HepG2 (cell line): ENCODE measurements around the gene ZNF419. TPM values are rescaled to one million over a fixed set of nuclear protein-coding genes. Genes with fewer than 3 reads are reported as not detected.

Source experiments
- AKNA ChIP-seq: sonication (generic); formaldehyde crosslinking; IDR thresholded peaks from 2 replicates; pipeline ENCODE4 v1.4.0; 2020; ENCODE audit warnings: missing genetic modification reagents, borderline replicate concordance
- EHMT2 ChIP-seq: fragments of 200-600 bp; sonication (generic); IDR thresholded peaks from 2 replicates; pipeline ENCODE4 v1.7.0; 2017; ENCODE audit warnings: antibody characterized with exemption, low read depth, low read length, borderline replicate concordance
- ERF ChIP-seq: IDR thresholded peaks from 2 replicates; pipeline ENCODE4 v1.6.1; 2018; ENCODE audit warnings: missing biosample characterization, missing genetic modification reagents
- FOXJ3 ChIP-seq: sonication (generic); formaldehyde crosslinking; IDR thresholded peaks from 2 replicates; pipeline ENCODE4 v1.4.0; 2020; ENCODE audit warnings: missing genetic modification reagents, mild to moderate bottlenecking, borderline replicate concordance
- FOXK1 ChIP-seq: sonication (generic); formaldehyde crosslinking; IDR thresholded peaks from 2 replicates; pipeline ENCODE4 v1.4.0; 2020; ENCODE audit warnings: low read depth, missing genetic modification reagents, borderline replicate concordance
- GABPB1 ChIP-seq: IDR thresholded peaks from 2 replicates; pipeline ENCODE4 v1.6.1; 2016; ENCODE audit warnings: mild to moderate bottlenecking, missing genetic modification reagents, moderate library complexity, missing compliant biosample characterization
- IRF2 ChIP-seq: IDR thresholded peaks from 2 replicates; pipeline ENCODE4 v1.6.1; 2018; ENCODE audit warnings: missing genetic modification reagents, missing compliant biosample characterization
- MXD1 ChIP-seq: sonication (generic); formaldehyde crosslinking; IDR thresholded peaks from 2 replicates; pipeline ENCODE4 v1.4.0; 2020; ENCODE audit warnings: mild to moderate bottlenecking, missing genetic modification reagents
- NFE2 ChIP-seq: sonication (generic); formaldehyde crosslinking; IDR thresholded peaks from 2 replicates; pipeline ENCODE4 v1.4.0; 2020; ENCODE audit warnings: missing genetic modification reagents
- PAWR ChIP-seq: sonication (generic); formaldehyde crosslinking; IDR thresholded peaks from 2 replicates; pipeline ENCODE4 v1.4.0; 2020; ENCODE audit warnings: missing genetic modification reagents, mild to moderate bottlenecking, borderline replicate concordance
- RBM22 ChIP-seq: fragments of 200-400 bp; formaldehyde crosslinking; optimal IDR thresholded peaks from 2 replicates; pipeline ENCODE3; 2017; ENCODE audit warnings: mild to moderate bottlenecking, low read length, moderate library complexity
- REXO4 ChIP-seq: sonication (generic); formaldehyde crosslinking; IDR thresholded peaks from 2 replicates; pipeline ENCODE4 v1.8.0; 2022; ENCODE audit warnings: missing genetic modification reagents, mild to moderate bottlenecking, borderline replicate concordance
- TEAD3 ChIP-seq: optimal IDR thresholded peaks from 2 replicates; pipeline ENCODE3; 2016; ENCODE audit warnings: borderline replicate concordance
- TSC22D2 ChIP-seq: sonication (generic); formaldehyde crosslinking; IDR thresholded peaks from 2 replicates; pipeline ENCODE4 v1.5.1; 2020; ENCODE audit warnings: missing genetic modification reagents, mild to moderate bottlenecking, borderline replicate concordance
- WIZ ChIP-seq: sonication (generic); formaldehyde crosslinking; IDR thresholded peaks from 2 replicates; pipeline ENCODE4 v1.5.1; 2020; ENCODE audit warnings: mild to moderate bottlenecking, missing genetic modification reagents
- ZFP91 ChIP-seq: sonication (generic); formaldehyde crosslinking; IDR thresholded peaks from 2 replicates; pipeline ENCODE4 v1.9.0; 2022; ENCODE audit warnings: missing genetic modification reagents, mild to moderate bottlenecking, borderline replicate concordance
- ZNF12 ChIP-seq: sonication (generic); formaldehyde crosslinking; IDR thresholded peaks from 2 replicates; pipeline ENCODE4 v1.5.0; 2020; ENCODE audit warnings: missing genetic modification reagents
- ZNF496 ChIP-seq: sonication (generic); formaldehyde crosslinking; IDR thresholded peaks from 2 replicates; pipeline ENCODE4 v1.8.1; 2023; ENCODE audit warnings: mild to moderate bottlenecking, moderate library complexity, missing genetic modification reagents; ENCODE audit not compliant: insufficient replicate concordance
- ZNF562 ChIP-seq: sonication (generic); formaldehyde crosslinking; IDR thresholded peaks from 2 replicates; pipeline ENCODE4 v1.8.0; 2022; ENCODE audit warnings: missing genetic modification reagents, borderline replicate concordance
- ZNF564 ChIP-seq: sonication (generic); formaldehyde crosslinking; IDR thresholded peaks from 2 replicates; pipeline ENCODE4 v1.8.1; 2023; ENCODE audit warnings: mild to moderate bottlenecking, missing genetic modification reagents
- ZNF567 ChIP-seq: sonication (generic); formaldehyde crosslinking; IDR thresholded peaks from 2 replicates; pipeline ENCODE4 v1.8.1; 2023; ENCODE audit warnings: mild to moderate bottlenecking, missing genetic modification reagents, borderline replicate concordance
- ZNF577 ChIP-seq: sonication (generic); formaldehyde crosslinking; IDR thresholded peaks from 2 replicates; pipeline ENCODE4 v1.4.0; 2020; ENCODE audit warnings: mild to moderate bottlenecking, low read depth, missing genetic modification reagents, borderline replicate concordance
- ZNF644 ChIP-seq: IDR thresholded peaks from 2 replicates; pipeline ENCODE4 v1.6.1; 2016; ENCODE audit warnings: low read depth
- polyA plus RNA-seq, 8 experiments: library from polyadenylated mRNA; depleted of rRNA in 3 of 8; stranded (reverse) in 7 of 8; unstranded in 1 of 8; fragments of >200 nt; fragmentation: Illumina TruSeq in 4 of 8; extraction: Trizol in 4 of 8; gene quantifications; 2 replicates each; pipeline versions ENCODE4 v1.2.1 to v1.2.3, GENCODE V29; 2011 to 2016; ENCODE audit warnings: low read depth in 4 of 8, missing spikeins in 1 of 8, mixed read lengths in 1 of 8; ENCODE audit not compliant: insufficient read depth in 1 of 8
- total RNA-seq, 5 experiments: library from RNA; depleted of rRNA; stranded (reverse); fragments of >200 nt; fragmentation: Illumina TruSeq; extraction: Trizol; gene quantifications; 2 replicates each; pipeline ENCODE4 v1.2.3, GENCODE V29; 2016; ENCODE audit warnings: low read depth in 1 of 5

ZNF419 gene
- total and polyA plus RNA-seq, 2 of the 13 experiments (the other 11 are each of a cell fraction or from before 2014, with no cell fraction given): 8.5 to 8.8 TPM

- TF ChIP-seq NFE2 (CRISPR knock-in tag): no peak
- no peak for TF ChIP-seq AKNA (CRISPR knock-in tag)
- TF ChIP-seq TSC22D2 (CRISPR knock-in tag): no peak
- TF ChIP-seq ZNF567 (CRISPR knock-in tag): peak; percentile 19; the same call in 1 of the 2 replicates
- TF ChIP-seq ZNF562: no peak
- TF ChIP-seq GABPB1 (CRISPR knock-in tag): peak; percentile 95
- peak; percentile 47; the same call in 1 of the 2 replicates for TF ChIP-seq IRF2 (CRISPR knock-in tag)
- TF ChIP-seq RBM22: no peak
- 0 out of 2 replicates have a peak, but pooled peaks have one; percentile 10 for TF ChIP-seq ZNF12 (CRISPR knock-in tag)
- no peak for TF ChIP-seq EHMT2
- TF ChIP-seq ZNF644 (CRISPR knock-in tag): 0 out of 2 replicates have a peak, but pooled peaks have one; percentile 7
- peak; percentile 35; the same call in 1 of the 2 replicates for TF ChIP-seq ERF (CRISPR knock-in tag)
- peak; percentile 6 for TF ChIP-seq TEAD3 (CRISPR knock-in tag)
- no peak for TF ChIP-seq ZNF564 (CRISPR knock-in tag)
- no peak for TF ChIP-seq PAWR (CRISPR knock-in tag)
- TF ChIP-seq REXO4 (CRISPR knock-in tag): no peak
- TF ChIP-seq FOXJ3 (CRISPR knock-in tag): no peak
- peak; percentile 74; the same call in 1 of the 2 replicates for TF ChIP-seq FOXK1 (CRISPR knock-in tag)
- TF ChIP-seq ZNF496: no peak
- TF ChIP-seq ZNF577 (CRISPR knock-in tag): no peak
- TF ChIP-seq MXD1 (CRISPR knock-in tag): peak; percentile 67; the same call in 1 of the 2 replicates
- peak; percentile 64; the same call in 1 of the 2 replicates for TF ChIP-seq ZFP91 (CRISPR knock-in tag)
- TF ChIP-seq WIZ: no peak
Measured at GRCh38 chr19:57477191-57478008, 10.2 kb upstream of the ZNF419 start, which contains the start of gene ZNF772 (continued).
